CD8-positive, alpha-beta memory T cell (primary cell): ENCODE measurements around the gene RPS6KA2. TPM values are rescaled to one million over a fixed set of nuclear protein-coding genes. Genes with fewer than 3 reads are reported as not detected.
A peak's percentile ranks its signal among the peaks of the same experiment; 100 is the strongest.

Experiments used
- CTCF ChIA-PET: fragments of 350-600 bp; sonication (Branson Sonifier 250); formaldehyde crosslinking; loops from one replicate; lab custom pipeline; 2021; ENCODE audit warnings: antibody characterized with exemption; lab: Charles Lee
- POLR2A ChIA-PET: fragments of 350-600 bp; sonication (Branson Sonifier 250); formaldehyde crosslinking; loops from one replicate; lab custom pipeline; 2021; ENCODE audit warnings: antibody characterized with exemption; lab: Charles Lee
- DNase-seq, 5 donors: peaks; one replicate each; pipeline versions ENCODE4 v3.0.0 to v3.0.0-alpha.2; 2020 to 2022; ENCODE audit warnings: mixed read lengths in 1 of 5
- H3K27ac ChIP-seq: one replicate; pipeline ENCODE4 v1.7.0; 2013; ENCODE audit warnings: low read depth, mild to moderate bottlenecking, low read length, moderate library complexity
- H3K27me3 ChIP-seq: 2 replicates; pipeline ENCODE4 v1.7.0; 2013; ENCODE audit warnings: low read length, mild to moderate bottlenecking; ENCODE audit not compliant: insufficient read depth, poor library complexity, severe bottlenecking
- H3K36me3 ChIP-seq: 2 replicates; pipeline ENCODE4 v1.7.0; 2013; ENCODE audit warnings: mild to moderate bottlenecking, low read length, moderate library complexity; ENCODE audit not compliant: insufficient read depth
- H3K4me1 ChIP-seq: 2 replicates; pipeline ENCODE4 v1.7.0; 2013; ENCODE audit warnings: mild to moderate bottlenecking, low read length, moderate library complexity; ENCODE audit not compliant: insufficient read depth
- H3K4me3 ChIP-seq: 2 replicates; pipeline ENCODE4 v1.7.0; 2013; ENCODE audit warnings: mild to moderate bottlenecking, low read length
- H3K9me3 ChIP-seq: 2 replicates; pipeline ENCODE4 v1.7.0; 2013; ENCODE audit warnings: mild to moderate bottlenecking, low read length
- H3K27ac Mint-ChIP-seq, 8 donors: one replicate each; pipeline ENCODE4 v1.8.0; 2020 to 2021; ENCODE audit warnings: mixed read lengths in 8 of 8, mild to moderate bottlenecking in 6 of 8, inconsistent platforms in 3 of 8, moderate library complexity in 3 of 8
- H3K27me3 Mint-ChIP-seq, 2 donors: one replicate each; pipeline ENCODE4 v1.8.0; 2020 to 2021; ENCODE audit warnings: mixed read lengths in 2 of 2, mild to moderate bottlenecking in 1 of 2, moderate library complexity in 1 of 2
- H3K36me3 Mint-ChIP-seq, 3 donors: one replicate each; pipeline ENCODE4 v1.8.0; 2020 to 2021; ENCODE audit warnings: mixed read lengths in 3 of 3, inconsistent platforms in 1 of 3, mild to moderate bottlenecking in 1 of 3
- H3K4me1 Mint-ChIP-seq, 3 donors: one replicate each; pipeline ENCODE4 v1.8.0; 2020 to 2021; ENCODE audit warnings: mixed read lengths in 3 of 3, inconsistent platforms in 1 of 3, mild to moderate bottlenecking in 1 of 3
- H3K4me3 Mint-ChIP-seq, 7 donors: one replicate each; pipeline ENCODE4 v1.8.0; 2020 to 2021; ENCODE audit warnings: mixed read lengths in 7 of 7, mild to moderate bottlenecking in 6 of 7, moderate library complexity in 4 of 7, inconsistent platforms in 2 of 7
- H3K9me3 Mint-ChIP-seq, 5 donors: one replicate each; pipeline ENCODE4 v1.8.0; 2020 to 2022; ENCODE audit warnings: mixed read lengths in 5 of 5, mild to moderate bottlenecking in 3 of 5, moderate library complexity in 2 of 5, inconsistent platforms in 1 of 5
- polyA plus RNA-seq: library from polyadenylated mRNA; unstranded; fragments of 300-500 nt; fragmentation: Illumina TruSeq; gene quantifications from one replicate; pipeline ENCODE4 v1.2.3, GENCODE V29; 2021
- total RNA-seq, 2 experiments: library from RNA; stranded (reverse); gene quantifications; one replicate each; pipeline ENCODE4 v1.2.3, GENCODE V29; 2021

Gene RPS6KA2
- total and polyA plus RNA-seq, 3 experiments from 2014 or later = 3.6 to 4.7 (median 4.6) TPM

DNA sequence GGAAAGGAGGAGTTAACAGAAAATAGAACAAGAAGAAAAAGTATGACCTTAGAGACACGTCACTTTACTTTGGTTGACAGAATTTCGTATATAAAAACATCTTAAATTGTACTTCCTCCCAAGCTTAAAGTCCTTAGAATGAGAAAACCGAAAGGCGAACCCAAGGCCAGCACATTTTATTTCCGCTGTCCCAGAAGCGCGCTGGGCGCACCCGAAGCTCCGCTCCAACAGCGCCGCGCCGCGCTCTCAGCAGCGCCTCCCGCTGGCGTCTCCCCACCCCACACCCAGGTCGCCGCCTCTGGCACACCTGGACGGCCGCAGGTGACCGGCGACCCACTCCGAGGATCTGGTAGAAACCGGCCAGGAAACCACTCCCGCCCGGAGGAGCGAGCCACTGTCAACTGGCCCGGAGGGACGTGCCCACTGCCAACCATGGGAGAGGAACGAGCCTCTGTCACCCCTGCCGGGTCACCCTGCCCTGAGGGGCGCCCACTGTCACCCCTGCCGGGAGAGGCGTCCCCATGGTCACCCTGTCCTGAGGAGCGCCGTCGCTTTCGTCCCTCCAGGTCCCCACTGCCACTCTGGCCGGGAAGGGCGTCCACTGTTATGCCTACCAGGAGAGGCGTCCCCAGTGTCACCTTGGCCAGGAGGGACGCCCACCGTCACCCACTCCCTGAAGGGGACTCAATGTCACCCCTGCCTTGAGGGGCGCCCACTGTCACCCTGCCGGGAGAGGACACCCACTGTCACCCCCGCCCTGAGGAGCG is 245.1 kb downstream of the RPS6KA2 start:
- H3K4me1 ChIP-seq = peaks cover 6% of the 10 kb centered on the region
- H3K4me1 Mint-ChIP-seq = peaks cover 12 to 19% (median 19%) of the 10 kb centered on the region in 3 donors
- no peaks in the 10 kb centered on the region for H3K9me3 ChIP-seq
- H3K9me3 Mint-ChIP-seq = no peaks in the 10 kb centered on the region
- H3K36me3 ChIP-seq = no peaks in the 10 kb centered on the region
- H3K27ac ChIP-seq = peak overlapping the region; percentile 82
- H3K27me3 ChIP-seq = no peaks in the 10 kb centered on the region
- peaks cover 0 to 3% of the 10 kb centered on the region in 2 donors for H3K27me3 Mint-ChIP-seq
- H3K27ac Mint-ChIP-seq = peak overlapping the region; percentile 78 to 97 (median 88)
- H3K4me3 ChIP-seq = peak overlapping the region; percentile 77
- H3K36me3 Mint-ChIP-seq = peaks cover 0 to 12% (median 1%) of the 10 kb centered on the region in 3 donors
- DNase-seq = peak; percentile 50 to 74 (median 57)
- ChIA-PET POLR2A (interaction anchor here (0.6 kb wide), 1 partner anchor 245 kb away, joined by 4 read pairs; the partner anchor contains the start of gene RPS6KA2), CTCF (interaction anchor here (0.6 to 4.0 kb wide), 36 partner anchors 9 to 248 kb away, joined by 3 to 24 read pairs (median 4); partner anchors contain the start of gene RPS6KA2)
- H3K4me3 Mint-ChIP-seq = peak overlapping the region; percentile 90 to 98 (median 94)

DNA sequence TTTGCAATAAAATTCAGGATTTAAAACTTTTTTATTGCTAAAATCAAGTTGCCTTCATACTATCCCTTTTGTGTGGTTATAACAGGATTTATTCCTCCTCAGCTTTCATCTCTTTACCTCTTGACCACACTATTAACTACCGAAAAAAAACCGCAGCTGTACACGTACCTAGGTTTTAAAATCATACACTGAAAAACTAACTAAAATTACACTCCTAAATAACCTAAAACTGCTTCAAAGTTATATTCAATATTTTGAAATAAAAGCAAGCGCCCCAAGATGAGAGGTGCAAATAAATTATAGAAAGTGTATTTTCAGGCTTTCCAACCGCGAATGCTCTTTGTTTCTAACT is 245.7 kb downstream of the RPS6KA2 start:
- ChIA-PET POLR2A (interaction anchor here (0.6 kb wide), 4 partner anchors 37 to 245 kb away, joined by 3 to 6 read pairs (median 4); partner anchors contain the start of gene RPS6KA2), CTCF (interaction anchor here (0.6 to 4.0 kb wide), 37 partner anchors 9 to 249 kb away, joined by 3 to 24 read pairs (median 4); partner anchors contain the start of gene RPS6KA2)
- Mint-ChIP-seq H3K4me1 (peaks cover 12 to 19% (median 19%) of the 10 kb centered on the region in 3 donors), H3K27me3 (peaks cover 0 to 3% of the 10 kb centered on the region in 2 donors), H3K4me3 (peak overlapping the region; percentile 90 to 98 (median 94)), H3K9me3 (no peaks in the 10 kb centered on the region), H3K27ac (peak overlapping the region in 7 of 8 donors; percentile 34 to 97 (median 86)), H3K36me3 (peaks cover 0 to 12% (median 1%) of the 10 kb centered on the region in 3 donors)
- H3K4me1 ChIP-seq = peaks cover 6% of the 10 kb centered on the region
- no peaks in the 10 kb centered on the region for H3K36me3 ChIP-seq
- H3K27me3 ChIP-seq = no peaks in the 10 kb centered on the region
- peak overlapping the region; percentile 77 for H3K4me3 ChIP-seq
- no peak for DNase-seq
- no peaks in the 10 kb centered on the region for H3K9me3 ChIP-seq
- H3K27ac ChIP-seq = peak overlapping the region; percentile 82

DNA sequence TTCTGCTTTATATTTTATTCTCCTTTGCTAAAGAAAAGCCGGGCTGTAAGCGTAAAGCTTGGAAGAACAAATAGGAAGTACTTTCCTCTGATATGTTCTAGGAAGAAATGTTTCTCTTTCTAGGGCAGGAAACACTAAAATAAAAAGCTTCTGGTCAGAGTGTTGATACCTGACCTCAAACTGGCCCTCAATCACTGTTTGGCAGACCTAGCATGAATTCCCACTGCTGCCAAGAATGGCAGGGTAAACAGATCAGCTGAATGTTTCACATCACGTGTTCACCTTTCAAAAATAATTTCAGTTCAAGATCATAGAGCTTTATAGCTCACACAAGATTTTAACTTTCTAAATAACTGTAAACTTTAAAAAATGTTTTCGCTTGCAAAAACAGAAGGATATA is 247.3 kb downstream of the RPS6KA2 start:
- peak overlapping the region in 1 of 7 donors; percentile 6 for H3K4me3 Mint-ChIP-seq
- ChIA-PET POLR2A (no interaction called here), CTCF (interaction anchor here (1.1 to 4.0 kb wide), 7 partner anchors 19 to 109 kb away, joined by 3 to 24 read pairs (median 6); partner anchors contain the start of gene SFT2D1)
- Histone ChIP-seq H3K36me3 (no peaks in the 10 kb centered on the region), H3K27ac (no peak overlapping the region), H3K4me1 (peaks cover 6% of the 10 kb centered on the region), H3K4me3 (no peak overlapping the region), H3K9me3 (no peaks in the 10 kb centered on the region), H3K27me3 (no peaks in the 10 kb centered on the region)
- peaks cover 12 to 19% (median 19%) of the 10 kb centered on the region in 3 donors for H3K4me1 Mint-ChIP-seq
- H3K36me3 Mint-ChIP-seq = peaks cover 0 to 12% (median 1%) of the 10 kb centered on the region in 3 donors
- H3K27me3 Mint-ChIP-seq = peaks cover 0 to 3% of the 10 kb centered on the region in 2 donors
- no peak for DNase-seq
- H3K9me3 Mint-ChIP-seq = no peaks in the 10 kb centered on the region
- peak overlapping the region in 1 of 8 donors; percentile 30 for H3K27ac Mint-ChIP-seq

GRCh38 chr6:166379103-166379586 is 247.9 kb downstream of the RPS6KA2 start:
- DNase-seq = no peak
- Histone ChIP-seq H3K4me3 (no peak overlapping the region), H3K27ac (no peak overlapping the region), H3K27me3 (no peaks in the 10 kb centered on the region), H3K9me3 (no peaks in the 10 kb centered on the region), H3K36me3 (no peaks in the 10 kb centered on the region), H3K4me1 (peaks cover 6% of the 10 kb centered on the region)
- ChIA-PET CTCF (interaction anchor here (1.1 to 4.0 kb wide), 5 partner anchors 20 to 103 kb away, joined by 3 to 24 read pairs (median 4); partner anchors contain the start of gene SFT2D1), POLR2A (no interaction called here)
- Mint-ChIP-seq H3K4me1 (peaks cover 12 to 19% (median 16%) of the 10 kb centered on the region in 3 donors), H3K36me3 (peaks cover 0 to 12% (median 1%) of the 10 kb centered on the region in 3 donors), H3K4me3 (no peak overlapping the region), H3K27ac (no peak overlapping the region), H3K27me3 (peaks cover 0 to 3% of the 10 kb centered on the region in 2 donors), H3K9me3 (no peaks in the 10 kb centered on the region)

GRCh38 chr6:166377721-166378120 is 249.3 kb downstream of the RPS6KA2 start:
- Mint-ChIP-seq H3K36me3 (peaks cover 0 to 9% (median 1%) of the 10 kb centered on the region in 3 donors), H3K27me3 (peaks cover 0 to 3% of the 10 kb centered on the region in 2 donors), H3K9me3 (no peaks in the 10 kb centered on the region), H3K4me3 (no peak overlapping the region), H3K27ac (peak overlapping the region in 1 of 8 donors; percentile 10), H3K4me1 (peaks cover 8 to 14% (median 11%) of the 10 kb centered on the region in 3 donors)
- no peaks in the 10 kb centered on the region for H3K27me3 ChIP-seq
- H3K36me3 ChIP-seq = no peaks in the 10 kb centered on the region
- H3K4me1 ChIP-seq = peaks cover 6% of the 10 kb centered on the region
- ChIA-PET CTCF (interaction anchor here (1.0 to 1.6 kb wide), 3 partner anchors 23 to 101 kb away, joined by 3 to 8 read pairs (median 4); no protein-coding TSS in a partner anchor), POLR2A (no interaction called here)
- no peaks in the 10 kb centered on the region for H3K9me3 ChIP-seq
- no peak overlapping the region for H3K4me3 ChIP-seq
- no peak for DNase-seq
- no peak overlapping the region for H3K27ac ChIP-seq

GRCh38 chr6:166375013-166375412 is 252.0 kb downstream of the RPS6KA2 start:
- Mint-ChIP-seq H3K27me3 (no peaks in the 10 kb centered on the region), H3K4me1 (peaks cover 0 to 5% (median 0%) of the 10 kb centered on the region in 3 donors), H3K4me3 (no peak overlapping the region), H3K9me3 (no peaks in the 10 kb centered on the region), H3K36me3 (peaks cover 0 to 2% (median 1%) of the 10 kb centered on the region in 3 donors), H3K27ac (no peak overlapping the region)
- no peak for DNase-seq
- H3K36me3 ChIP-seq = no peaks in the 10 kb centered on the region
- H3K4me3 ChIP-seq = no peak overlapping the region
- POLR2A ChIA-PET = no interaction called here
- no peaks in the 10 kb centered on the region for H3K4me1 ChIP-seq
- H3K27ac ChIP-seq = no peak overlapping the region
- H3K9me3 ChIP-seq = no peaks in the 10 kb centered on the region
- CTCF ChIA-PET = no interaction called here
- no peaks in the 10 kb centered on the region for H3K27me3 ChIP-seq

DNA sequence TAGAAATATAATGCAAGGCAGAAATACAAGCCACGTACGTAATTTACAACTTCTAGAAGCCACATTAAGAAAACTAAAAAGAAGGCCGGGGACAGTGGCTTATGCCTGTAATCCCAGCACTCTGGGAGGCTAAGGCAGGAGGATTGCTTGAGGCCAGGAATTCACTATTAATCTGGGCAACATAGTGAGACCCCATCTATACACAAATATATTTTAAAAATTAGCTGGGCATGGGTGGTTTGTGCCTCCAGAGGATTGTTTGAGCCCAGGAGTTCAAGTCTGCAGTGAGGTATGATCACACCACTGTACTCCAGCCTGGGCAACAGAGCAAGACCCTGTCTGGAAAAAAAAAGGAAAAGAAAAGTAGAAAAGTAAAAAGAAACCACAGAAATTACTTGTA is 256.6 kb downstream of the RPS6KA2 start:
- Mint-ChIP-seq H3K9me3 (no peaks in the 10 kb centered on the region), H3K27me3 (no peaks in the 10 kb centered on the region), H3K4me3 (no peak overlapping the region), H3K27ac (no peak overlapping the region), H3K36me3 (peaks cover 0 to 26% (median 15%) of the 10 kb centered on the region in 3 donors), H3K4me1 (no peaks in the 10 kb centered on the region)
- CTCF ChIA-PET = no interaction called here
- Histone ChIP-seq H3K27ac (no peak overlapping the region), H3K4me1 (no peaks in the 10 kb centered on the region), H3K9me3 (no peaks in the 10 kb centered on the region), H3K4me3 (no peak overlapping the region), H3K27me3 (no peaks in the 10 kb centered on the region), H3K36me3 (no peaks in the 10 kb centered on the region)
- POLR2A ChIA-PET = no interaction called here
- DNase-seq = no peak
